Liver (tissue), 9 donors: ENCODE data around the gene PPP3R2. TPM values are rescaled to one million over a fixed set of nuclear protein-coding genes. Genes with fewer than 3 reads are reported as not detected.

Experiments used
- DNase-seq: peaks from one replicate; pipeline ENCODE4 v3.0.0-alpha.2; 2017; ENCODE audit warnings: low spot score
- H3K27ac ChIP-seq, 2 donors: one replicate each; pipeline ENCODE4 v1.7.0; 2013; ENCODE audit warnings: inconsistent platforms in 2 of 2, low read length in 2 of 2, control low read depth in 1 of 2, low read depth in 1 of 2, mild to moderate bottlenecking in 1 of 2
- H3K27me3 ChIP-seq, 4 donors: one replicate each; pipeline versions ENCODE4 v1.6.1 to v1.7.0; 2013; ENCODE audit warnings: low read length in 3 of 4, inconsistent platforms in 1 of 4, mild to moderate bottlenecking in 1 of 4, moderate library complexity in 1 of 4; ENCODE audit not compliant: control insufficient read depth in 4 of 4, insufficient read depth in 4 of 4
- H3K36me3 ChIP-seq, 4 donors: one replicate each; pipeline versions ENCODE4 v1.6.1 to v1.7.0; 2013; ENCODE audit warnings: low read length in 3 of 4, mild to moderate bottlenecking in 3 of 4, low read depth in 1 of 4, moderate library complexity in 1 of 4; ENCODE audit not compliant: control insufficient read depth in 4 of 4, insufficient read depth in 3 of 4
- H3K4me1 ChIP-seq, 4 donors: one replicate each; pipeline versions ENCODE4 v1.6.1 to v1.7.0; 2013; ENCODE audit warnings: low read length in 3 of 4, mild to moderate bottlenecking in 3 of 4, moderate library complexity in 1 of 4; ENCODE audit not compliant: control insufficient read depth in 4 of 4, insufficient read depth in 4 of 4
- H3K4me3 ChIP-seq, 3 donors: one replicate each; pipeline versions ENCODE4 v1.6.1 to v1.7.0; 2013; ENCODE audit warnings: low read length in 3 of 3, control low read depth in 1 of 3, low read depth in 1 of 3, mild to moderate bottlenecking in 1 of 3
- H3K9ac ChIP-seq, 2 donors: one replicate each; pipeline ENCODE4 v1.7.0; 2013; ENCODE audit warnings: low read length in 2 of 2, mild to moderate bottlenecking in 2 of 2, moderate library complexity in 2 of 2, control low read depth in 1 of 2, low read depth in 1 of 2
- H3K9me3 ChIP-seq, 4 donors: one replicate each; pipeline versions ENCODE4 v1.6.1 to v1.7.0; 2013; ENCODE audit warnings: low read length in 3 of 4; ENCODE audit not compliant: control insufficient read depth in 4 of 4
- ATF3 ChIP-seq: IDR thresholded peaks from 2 replicates; pipeline ENCODE4 v1.6.1; 2016; ENCODE audit warnings: antibody characterized with exemption
- FOXA2 ChIP-seq: IDR thresholded peaks from 2 replicates; pipeline ENCODE4 v1.6.1; 2016; ENCODE audit warnings: antibody characterized with exemption
- HNF4G ChIP-seq: IDR thresholded peaks from 2 replicates; pipeline ENCODE4 v1.6.1; 2016; ENCODE audit warnings: antibody characterized with exemption
- NR2F2 ChIP-seq: IDR thresholded peaks from 2 replicates; pipeline ENCODE4 v1.6.1; 2016; ENCODE audit warnings: antibody characterized with exemption
- RAD21 ChIP-seq, 2 donors: IDR thresholded peaks; 2 replicates each; pipeline ENCODE4 v1.6.1; 2016; ENCODE audit warnings: antibody characterized with exemption in 2 of 2, mild to moderate bottlenecking in 2 of 2
- REST ChIP-seq: IDR thresholded peaks from 2 replicates; pipeline ENCODE4 v1.6.1; 2016; ENCODE audit warnings: antibody characterized with exemption, mild to moderate bottlenecking
- RXRA ChIP-seq, 2 donors: IDR thresholded peaks; 2 replicates each; pipeline ENCODE4 v1.6.1; 2017 to 2018; ENCODE audit warnings: antibody characterized with exemption in 2 of 2, mild to moderate bottlenecking in 1 of 2
- TAF1 ChIP-seq: conservative IDR thresholded peaks from 2 replicates; pipeline ENCODE4 v1.6.1; 2016; ENCODE audit warnings: antibody characterized with exemption, mild to moderate bottlenecking
- YY1 ChIP-seq: IDR thresholded peaks from 2 replicates; pipeline ENCODE4 v1.6.1; 2016; ENCODE audit warnings: antibody characterized with exemption, mild to moderate bottlenecking
- ZBTB33 ChIP-seq: IDR thresholded peaks from 2 replicates; pipeline ENCODE4 v1.6.1; 2016; ENCODE audit warnings: antibody characterized with exemption
- WGBS: extraction: QIAGEN DNeasy Blood & Tissue Kit; methylation state at CpG from one replicate; pipeline ENCODE4 v1.1.7; 2013; 5-methylcytosine and 5-hydroxymethylcytosine counted together
- polyA plus RNA-seq, 2 donors: library from polyadenylated mRNA; stranded (reverse) in 1 of 2; unstranded in 1 of 2; fragments of 200-250 nt in 1 of 2; fragments of >200 nt in 1 of 2; fragmentation: Nextera tagmentation in 1 of 2; extraction: Ambion mirVana in 1 of 2; gene quantifications; one replicate each; pipeline versions ENCODE4 v1.2.1 to v1.2.3, GENCODE V29; 2013 to 2015
- total RNA-seq, 2 donors: library from RNA; depleted of rRNA; stranded (reverse); fragments of >200 nt; gene quantifications; one replicate each; pipeline ENCODE4 v1.2.3, GENCODE V29; 2014
- donor health status: healthy.
- donor health status: healthy.
- donor health status: healthy.
- donor health status: healthy.
- donor health status: healthy.

The PPP3R2 gene
- total and polyA plus RNA-seq, 4 donors = 0.08 TPM; not detected in 3

- H3K27me3 ChIP-seq = no peaks in the 10 kb centered on the region
- no peaks in the 10 kb centered on the region for H3K9me3 ChIP-seq
- H3K36me3 ChIP-seq = no peaks in the 10 kb centered on the region
- H3K4me1 ChIP-seq = no peaks in the 10 kb centered on the region
- 86% methylated on average over 2 of the region's 2 CpGs for WGBS
- no peak overlapping the region for H3K4me3 ChIP-seq
- no peak overlapping the region for H3K27ac ChIP-seq
- TF ChIP-seq FOXA2 = no peak
- no peak for TF ChIP-seq TAF1
- TF ChIP-seq NR2F2 = no peak
- no peak for TF ChIP-seq REST
- no peak for TF ChIP-seq RAD21 (IDR thresholded peaks at IDR 0.05)
- TF ChIP-seq HNF4G = no peak
- DNase-seq = no peak
- no peak overlapping the region for H3K9ac ChIP-seq
Observed at GRCh38 chr9:101593345-101593744, 1.4 kb downstream of the PPP3R2 start.

GRCh38 chr9:101592788-101593187, 2.0 kb downstream of the PPP3R2 start:
- H3K4me1 ChIP-seq = no peaks in the 10 kb centered on the region
- no peaks in the 10 kb centered on the region for H3K27me3 ChIP-seq
- H3K27ac ChIP-seq = no peak overlapping the region
- no peak overlapping the region for H3K4me3 ChIP-seq
- no peaks in the 10 kb centered on the region for H3K9me3 ChIP-seq
- H3K9ac ChIP-seq = no peak overlapping the region
- no peak for DNase-seq
- TF ChIP-seq ATF3 (no peak), ZBTB33 (no peak), REST (no peak), FOXA2 (no peak), YY1 (no peak), RXRA (IDR thresholded peaks at IDR 0.05) (no peak)
- H3K36me3 ChIP-seq = no peaks in the 10 kb centered on the region
